Natural killer cell (primary cell): ENCODE results near the gene DZIP1L. TPM values are rescaled to one million over a fixed set of nuclear protein-coding genes. Genes with fewer than 3 reads are reported as not detected.

Experiments used
- ATAC-seq, 3 donors: fragments of 150-1000 bp in 2 of 3; fragments of 200-7000 bp in 1 of 3; cut with Tn5 transposase; 1 replicate in 1 of 3; 2 replicates in 2 of 3; pipeline ENCODE4 v1.10.0; 2021; ENCODE audit warnings: mild to moderate bottlenecking in 2 of 3, moderate library complexity in 2 of 3
- DNase-seq, 2 donors: peaks; one replicate each; pipeline versions ENCODE4 v3.0.0 to v3.0.0-alpha.2; 2013 to 2021; ENCODE audit warnings: mixed read lengths in 1 of 2
- H3K27ac ChIP-seq: one replicate; pipeline ENCODE4 v1.5.1; 2013; ENCODE audit warnings: mild to moderate bottlenecking, low read length
- H3K27me3 ChIP-seq: one replicate; pipeline ENCODE4 v1.6.1; 2013; ENCODE audit warnings: low read length; ENCODE audit not compliant: control insufficient read depth, insufficient read depth
- H3K36me3 ChIP-seq: one replicate; pipeline ENCODE4 v1.6.1; 2013; ENCODE audit warnings: low read length; ENCODE audit not compliant: control insufficient read depth, insufficient read depth
- H3K4me1 ChIP-seq: one replicate; pipeline ENCODE4 v1.6.1; 2013; ENCODE audit warnings: low read length; ENCODE audit not compliant: control insufficient read depth, insufficient read depth
- H3K4me3 ChIP-seq: one replicate; pipeline ENCODE4 v1.5.1; 2013; ENCODE audit warnings: low read length
- H3K9me3 ChIP-seq: one replicate; pipeline ENCODE4 v1.6.1; 2013; ENCODE audit warnings: low read length; ENCODE audit not compliant: control insufficient read depth, insufficient read depth
- H3K27ac Mint-ChIP-seq, 2 donors: one replicate each; pipeline ENCODE4 v1.8.0; 2022; ENCODE audit warnings: mild to moderate bottlenecking in 2 of 2, mixed read lengths in 2 of 2, moderate library complexity in 1 of 2
- H3K27me3 Mint-ChIP-seq, 2 donors: one replicate each; pipeline ENCODE4 v1.8.0; 2022; ENCODE audit warnings: low read depth in 2 of 2, mixed read lengths in 2 of 2
- H3K36me3 Mint-ChIP-seq: one replicate; pipeline ENCODE4 v1.8.0; 2022; ENCODE audit warnings: mixed read lengths
- H3K4me1 Mint-ChIP-seq, 2 donors: one replicate each; pipeline ENCODE4 v1.8.0; 2022; ENCODE audit warnings: mixed read lengths in 2 of 2
- H3K4me3 Mint-ChIP-seq: one replicate; pipeline ENCODE4 v1.8.0; 2022; ENCODE audit warnings: mild to moderate bottlenecking, moderate library complexity, mixed read lengths
- H3K9me3 Mint-ChIP-seq, 2 donors: one replicate each; pipeline ENCODE4 v1.8.0; 2022; ENCODE audit warnings: mixed read lengths in 2 of 2
- CTCF ChIP-seq: fragments of 200-600 bp; IDR thresholded peaks from one replicate; pipeline ENCODE4 v1.8.0; 2022; ENCODE audit warnings: antibody characterized with exemption
- WGBS: methylation state at CpG from one replicate; pipeline ENCODE4 v1.1.7; 2013; ENCODE audit warnings: missing lambda C conversion rate; ENCODE audit not compliant: insufficient coverage; 5-methylcytosine and 5-hydroxymethylcytosine counted together
- intact Hi-C: fragments of 100-400 bp; cut with micrococcal nuclease; formaldehyde crosslinking; loops from one replicate; pipeline ENCODE4 v1.14.2; 2022
- total RNA-seq, 4 donors: library from RNA; stranded (reverse); fragments of 120-200 nt in 1 of 4; gene quantifications; one replicate each; pipeline versions ENCODE4 v1.2.3 to v1.2.4, GENCODE V29; 2013 to 2022

The DZIP1L gene
- total RNA-seq, 3 donors from 2014 or later (not counting 1 experiment from before 2014, with no cell fraction given), result not detected

- H3K9me3 ChIP-seq, result no peaks in the 10 kb centered on the region
- no peak for DNase-seq
- Mint-ChIP-seq H3K4me1 (no peaks in the 10 kb centered on the region), H3K27ac (no peak overlapping the region), H3K4me3 (no peak overlapping the region), H3K36me3 (no peaks in the 10 kb centered on the region), H3K27me3 (peaks cover 3 to 7% of the 10 kb centered on the region in 2 donors), H3K9me3 (no peaks in the 10 kb centered on the region)
- H3K4me1 ChIP-seq, result no peaks in the 10 kb centered on the region
- no peaks in the 10 kb centered on the region for H3K36me3 ChIP-seq
- no peak for TF ChIP-seq CTCF
- no peak overlapping the region for H3K27ac ChIP-seq
- intact Hi-C loops, result no loop called here
- no peak overlapping the region for H3K4me3 ChIP-seq
- ATAC-seq, result no peak
- no peaks in the 10 kb centered on the region for H3K27me3 ChIP-seq
Observed at GRCh38 chr3:138099417-138099816, 16.0 kb downstream of the DZIP1L start.

GRCh38 chr3:138097192-138098172 lies 17.9 kb downstream of the DZIP1L start:
- no peak overlapping the region for H3K27ac ChIP-seq
- no peaks in the 10 kb centered on the region for H3K4me1 ChIP-seq
- TF ChIP-seq CTCF, result no peak
- H3K9me3 ChIP-seq, result no peaks in the 10 kb centered on the region
- no peak overlapping the region for H3K4me3 ChIP-seq
- Mint-ChIP-seq H3K27me3 (peaks cover 7 to 22% of the 10 kb centered on the region in 2 donors), H3K27ac (no peak overlapping the region), H3K36me3 (no peaks in the 10 kb centered on the region), H3K4me1 (no peaks in the 10 kb centered on the region), H3K9me3 (no peaks in the 10 kb centered on the region), H3K4me3 (no peak overlapping the region)
- intact Hi-C loops, result no loop called here
- WGBS, result 91% methylated on average over 10 of the region's 12 CpGs
- H3K36me3 ChIP-seq, result no peaks in the 10 kb centered on the region
- DNase-seq, result no peak
- no peak for ATAC-seq
- H3K27me3 ChIP-seq, result no peaks in the 10 kb centered on the region

- no peaks in the 10 kb centered on the region for H3K36me3 Mint-ChIP-seq
- no CpG with 5 or more reads among the region's 2 CpGs for WGBS
- TF ChIP-seq CTCF, result no peak
Observed at GRCh38 chr3:138093721-138094120, 21.7 kb downstream of the DZIP1L start.

More at GRCh38 chr3:138093721-138094120, 21.7 kb downstream of the DZIP1L start:
- Mint-ChIP-seq H3K9me3 (no peaks in the 10 kb centered on the region), H3K27ac (no peak overlapping the region), H3K4me1 (no peaks in the 10 kb centered on the region), H3K4me3 (no peak overlapping the region), H3K27me3 (peaks cover 12 to 27% of the 10 kb centered on the region in 2 donors)
- no peaks in the 10 kb centered on the region for H3K9me3 ChIP-seq
- DNase-seq (no peak), ATAC-seq (no peak)
- H3K36me3 ChIP-seq, result no peaks in the 10 kb centered on the region
- no peaks in the 10 kb centered on the region for H3K27me3 ChIP-seq
- no peak overlapping the region for H3K27ac ChIP-seq
- intact Hi-C loops, result no loop called here
- H3K4me3 ChIP-seq, result no peak overlapping the region
- H3K4me1 ChIP-seq, result no peaks in the 10 kb centered on the region
